CD4-positive, alpha-beta T cell treated with Interferon gamma for 1 hour (primary cell): ENCODE results near the gene SAMD5.
"Not testable (repeated sequence)": the region's sequence is repeated elsewhere in the genome, so short reads cannot be mapped to it uniquely, and the experiment has no call there.

Experiments
- DNase-seq: peaks from one replicate; pipeline ENCODE4 v3.0.0-alpha.2; 2020

Gene SAMD5

DNA sequence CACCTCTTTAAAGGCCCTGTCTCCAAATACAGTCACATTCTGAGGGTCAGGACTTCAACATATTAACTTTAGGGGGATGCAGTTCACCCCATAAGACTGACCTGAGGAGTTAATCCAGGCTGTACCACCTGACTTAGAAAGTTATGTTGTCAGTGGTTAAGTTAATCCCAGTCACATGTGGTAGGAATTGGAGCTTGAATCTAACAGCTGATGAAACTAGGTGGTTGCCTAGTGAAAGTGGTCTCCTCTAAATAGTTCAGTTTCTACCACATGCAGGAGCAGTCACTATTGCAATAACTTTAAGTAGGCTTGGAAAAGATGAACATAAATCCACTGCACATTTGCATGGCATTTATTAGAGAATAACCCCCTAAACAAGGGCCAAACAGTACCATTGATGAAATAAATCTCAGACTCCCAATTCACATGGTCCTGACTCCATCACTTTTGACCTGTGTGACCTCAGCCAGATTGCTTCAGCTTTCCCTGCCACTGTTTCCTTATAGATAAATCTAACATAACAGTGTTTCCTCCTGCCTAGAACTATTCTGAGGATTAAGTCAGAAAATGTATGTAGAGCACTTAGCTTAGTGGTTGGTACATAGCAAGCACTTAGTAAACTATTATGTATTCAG lies 20.1 kb downstream of the SAMD5 start:
- DNase-seq: no peak

DNA sequence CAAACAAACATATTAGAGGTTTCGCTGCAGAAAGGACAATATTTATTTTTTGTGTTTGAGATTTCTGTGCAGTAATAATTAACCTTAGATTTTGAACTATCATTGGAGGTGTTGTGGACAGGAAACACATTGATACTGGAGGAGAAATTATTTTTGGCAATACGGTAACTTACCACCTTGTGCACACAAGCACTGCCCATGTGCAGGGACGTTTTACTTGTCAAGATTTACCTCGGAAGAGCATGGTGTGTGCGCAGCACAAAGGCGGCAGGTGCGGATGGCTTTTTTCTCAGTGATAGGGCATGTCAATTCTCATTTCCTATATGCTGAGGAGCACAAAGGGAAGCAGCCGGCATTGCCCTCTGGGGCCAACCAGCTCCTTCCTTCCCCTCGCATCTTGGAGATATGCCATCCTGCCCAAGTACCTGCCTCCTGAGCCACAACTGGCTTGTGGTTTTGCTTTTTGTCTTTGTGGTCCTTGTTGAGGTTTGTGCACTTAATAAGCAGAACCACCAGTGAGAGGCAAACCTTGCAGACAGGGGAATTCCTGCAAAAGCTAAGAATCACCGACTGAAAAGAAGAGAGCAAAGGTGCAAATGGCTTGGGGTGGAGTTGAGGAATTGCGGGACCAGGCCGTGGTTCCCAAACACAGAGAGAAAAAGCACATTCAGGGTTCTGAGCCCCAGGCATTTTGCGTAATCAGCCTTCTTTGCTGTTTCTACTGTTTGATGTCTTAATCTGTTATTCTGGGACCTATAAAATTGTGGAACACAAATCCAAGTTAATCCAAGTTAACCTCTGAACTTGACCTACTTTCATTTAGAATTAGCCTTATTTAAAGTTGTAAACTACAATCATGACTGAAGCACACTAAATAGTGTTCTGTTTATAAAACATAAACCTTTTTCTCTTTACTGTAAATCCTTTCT lies 21.9 kb downstream of the SAMD5 start:
- DNase-seq: no peak

DNA sequence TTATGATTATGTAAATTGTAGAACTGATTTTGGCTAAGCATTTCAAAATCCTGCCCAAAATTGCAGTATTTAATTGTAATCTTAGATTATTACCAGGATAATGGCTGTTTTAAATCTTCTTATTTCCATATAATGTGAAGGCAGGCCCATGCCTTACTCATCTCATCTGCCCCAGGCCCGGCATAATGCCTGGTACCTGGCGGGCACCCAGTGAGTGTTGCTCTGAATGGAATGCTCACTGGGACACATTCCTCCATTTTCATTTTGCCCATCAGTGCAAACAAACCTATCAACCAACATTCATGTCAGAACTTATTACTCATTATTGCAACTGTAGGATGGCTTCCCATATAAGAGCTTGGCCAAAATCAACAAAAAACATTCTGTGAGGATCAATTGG lies 22.8 kb downstream of the SAMD5 start:
- no peak for DNase-seq

DNA sequence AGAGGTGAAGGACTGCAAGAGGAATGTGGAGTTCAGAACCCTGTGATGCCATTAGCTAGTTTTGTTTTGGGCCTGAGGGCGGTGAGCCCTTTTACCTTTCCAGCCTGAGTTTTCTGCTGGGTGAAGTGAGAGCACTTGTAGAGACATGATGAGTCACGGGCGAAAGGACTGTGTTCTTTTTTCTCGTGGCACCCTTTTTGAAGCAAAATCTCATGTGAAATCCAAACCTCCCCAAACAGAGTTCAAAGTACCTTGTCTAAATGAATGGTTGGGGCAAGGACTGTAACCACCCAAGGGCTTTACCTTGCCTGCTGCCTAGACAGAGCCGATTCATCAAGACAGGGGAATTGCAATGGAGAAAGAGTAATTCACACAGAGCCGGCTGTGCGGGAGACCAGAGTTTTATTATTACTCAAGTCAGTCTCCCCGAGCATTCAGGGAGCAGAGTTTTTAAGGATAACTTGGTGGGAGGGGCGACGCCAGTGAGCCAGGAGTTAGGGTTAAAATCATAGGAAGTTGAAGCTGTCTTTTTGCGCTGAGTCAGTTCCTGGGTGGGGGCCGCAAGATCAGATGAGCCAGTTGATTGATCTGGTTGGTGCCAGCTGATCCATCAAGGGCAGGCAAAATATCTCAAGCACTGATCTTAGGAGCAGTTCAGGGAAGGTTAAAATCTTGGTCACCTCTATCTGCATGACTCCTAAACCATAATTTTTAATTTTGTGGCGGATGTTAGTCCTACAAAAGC lies 25.8 kb downstream of the SAMD5 start:
- DNase-seq: no peak

DNA sequence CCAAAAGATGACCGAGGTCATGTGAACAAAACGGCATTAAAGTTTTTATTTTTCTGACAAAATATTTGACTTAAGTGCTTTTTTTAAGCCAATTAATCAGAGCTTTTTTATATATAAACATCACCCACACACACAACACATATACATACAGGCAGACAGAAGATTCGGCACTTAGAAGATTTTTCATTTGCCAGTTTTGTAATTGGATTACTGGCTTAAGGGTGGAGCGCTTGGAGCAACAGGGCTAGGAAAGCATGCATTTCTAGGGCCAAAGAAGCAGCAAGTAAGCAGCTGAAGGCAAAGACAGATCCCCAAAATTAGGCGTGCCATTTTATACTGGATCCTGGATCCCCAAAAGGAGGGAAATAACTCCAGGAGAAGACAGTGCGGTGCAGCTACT lies 30.3 kb downstream of the SAMD5 start:
- DNase-seq: no peak

DNA sequence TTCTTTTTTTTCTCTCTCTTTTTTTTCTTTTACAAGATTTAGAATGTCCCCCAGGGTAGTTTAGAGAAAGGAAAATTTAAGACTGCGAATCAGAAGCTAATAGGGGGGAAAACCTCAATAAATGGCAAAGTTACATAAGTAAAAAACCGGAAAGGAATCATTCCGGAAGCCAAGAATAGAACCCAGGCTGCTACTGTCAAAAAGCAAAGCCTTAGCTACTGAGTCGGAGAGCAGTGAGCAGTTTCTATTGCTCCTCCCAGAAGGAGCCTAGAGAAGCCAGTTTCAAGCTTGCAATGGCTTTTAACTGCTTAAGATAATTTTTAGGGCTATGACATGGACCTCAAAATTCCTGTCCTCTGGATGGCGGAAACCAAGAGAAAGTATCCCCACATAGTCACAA lies 31.6 kb downstream of the SAMD5 start:
- DNase-seq: no peak

DNA sequence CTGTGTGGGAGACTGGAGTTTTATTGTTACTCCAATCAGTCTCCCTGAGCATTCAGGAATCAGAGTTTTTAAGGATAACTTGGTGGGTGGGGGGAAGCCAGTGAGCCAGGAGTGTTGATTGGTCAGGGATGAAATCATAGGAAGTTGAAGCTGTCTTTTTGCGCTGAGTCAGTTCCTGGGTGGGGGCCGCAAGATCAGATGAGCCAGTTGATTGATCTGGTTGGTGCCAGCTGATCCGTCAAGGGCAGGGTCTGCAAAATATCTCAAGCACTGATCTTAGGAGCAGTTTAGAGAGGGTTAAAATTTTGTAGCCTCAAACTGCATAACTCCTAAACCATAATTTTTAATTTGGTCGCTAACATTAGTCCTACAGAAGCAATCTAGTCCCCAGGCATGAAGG lies 33.9 kb downstream of the SAMD5 start:
- DNase-seq: not testable (repeated sequence)

DNA sequence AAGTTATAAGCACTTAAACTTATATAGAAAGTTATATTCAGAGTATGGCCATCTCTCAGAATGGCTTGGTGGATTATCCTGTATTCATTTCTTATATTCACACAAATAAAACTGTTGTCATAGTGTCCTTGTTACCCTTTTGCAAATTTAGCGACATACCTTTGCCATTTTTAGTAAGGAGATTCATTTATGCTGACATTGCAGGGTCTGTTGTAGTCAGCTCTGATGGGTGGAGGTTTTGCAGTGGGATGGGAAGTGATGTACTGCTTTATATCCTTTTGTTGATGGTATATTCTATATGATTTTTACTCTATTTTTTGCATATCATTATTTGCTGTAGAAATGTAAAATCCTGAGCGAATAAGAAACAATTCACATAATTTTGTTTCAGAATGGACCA lies 35.9 kb downstream of the SAMD5 start:
- DNase-seq: no peak

DNA sequence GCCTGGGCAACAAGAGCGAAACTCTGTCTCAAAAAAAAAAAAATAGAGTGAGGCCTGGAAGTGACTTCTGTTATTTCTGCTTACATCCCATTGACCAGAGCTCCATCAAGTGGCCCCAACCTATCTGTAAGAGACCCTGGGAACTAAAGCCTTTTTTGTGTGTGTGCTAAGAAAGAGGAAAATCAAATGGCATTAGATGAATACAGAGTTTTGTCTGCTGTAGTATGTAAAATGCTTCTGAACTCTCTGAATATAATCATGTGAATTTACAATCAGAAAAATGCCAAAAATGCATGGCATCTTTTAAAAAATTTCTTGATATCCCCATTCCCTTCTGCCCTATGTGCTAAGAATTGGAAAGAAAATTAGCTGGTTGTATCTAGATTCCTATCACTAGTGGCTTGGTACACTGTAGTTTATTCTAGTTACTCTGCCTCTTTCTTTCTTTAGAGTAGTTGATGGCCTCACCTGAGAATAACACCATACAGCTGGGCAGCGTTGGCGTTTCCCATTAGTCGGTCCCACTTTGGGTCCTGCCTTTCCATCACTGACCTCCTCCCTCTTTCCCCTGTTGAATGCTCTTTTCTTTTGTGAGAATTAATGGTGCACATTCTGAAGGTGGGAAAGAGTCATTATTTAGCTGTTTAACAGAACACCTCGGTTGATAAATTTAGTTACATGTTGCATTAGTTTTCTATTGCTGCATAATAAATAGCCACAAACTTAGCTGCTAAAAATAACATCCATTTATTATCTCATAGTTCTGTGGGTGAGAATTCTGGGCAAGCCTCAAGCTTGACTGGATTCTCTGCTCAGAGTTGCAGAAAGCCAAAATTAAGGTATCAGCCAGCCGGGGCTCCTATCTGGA lies 38.2 kb downstream of the SAMD5 start:
- DNase-seq: no peak

DNA sequence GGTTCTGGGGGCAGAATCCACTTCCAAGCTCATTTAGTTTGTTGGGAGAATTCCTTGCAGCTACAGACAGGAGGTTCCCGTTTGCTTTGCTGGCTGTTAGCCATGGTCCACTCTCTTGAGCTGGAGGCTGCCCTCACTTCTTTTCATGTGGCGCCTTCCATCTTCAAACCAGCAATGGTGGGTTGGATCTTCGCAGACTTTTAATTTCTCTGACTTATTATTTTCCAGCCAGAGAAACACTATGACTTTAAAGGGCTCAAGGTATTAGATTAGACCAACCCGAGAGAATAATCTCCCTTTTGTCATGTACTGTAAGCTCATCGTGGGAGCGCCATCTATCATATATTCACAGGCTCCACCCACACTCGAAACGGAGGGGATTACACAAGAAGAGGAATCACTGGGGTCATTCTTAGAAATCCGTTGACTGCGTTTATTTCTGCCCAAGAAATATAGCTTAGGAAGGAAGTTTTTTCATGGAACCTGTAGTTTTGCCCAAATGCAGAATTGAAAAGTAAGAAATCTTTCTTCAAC lies 38.9 kb downstream of the SAMD5 start:
- no peak for DNase-seq

DNA sequence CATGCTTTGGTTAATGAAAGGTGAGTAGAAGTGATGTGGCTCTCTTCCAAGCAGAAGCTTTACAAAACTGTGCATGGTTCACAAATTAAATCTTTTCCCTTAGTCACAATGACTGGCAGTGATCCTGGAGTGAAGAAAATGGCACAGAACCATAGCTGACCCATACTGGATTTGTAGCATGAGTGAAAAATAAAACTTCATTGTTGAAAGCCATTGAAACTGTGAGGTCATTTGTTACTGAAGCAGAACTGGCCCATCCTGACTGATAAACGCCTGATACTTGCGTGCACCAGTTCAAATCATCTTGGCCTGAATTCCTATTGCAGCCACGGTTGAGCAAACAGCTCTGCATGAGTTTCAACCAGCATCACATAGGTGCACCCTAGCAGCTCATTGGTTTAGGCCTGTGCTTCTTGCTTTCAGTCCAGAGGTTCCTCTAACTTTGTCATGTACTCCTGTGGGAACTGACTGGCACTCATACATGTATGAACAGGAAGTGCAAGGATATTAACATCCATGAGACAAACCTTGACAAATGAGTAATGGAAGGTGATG lies 40.5 kb downstream of the SAMD5 start:
- no peak for DNase-seq

DNA sequence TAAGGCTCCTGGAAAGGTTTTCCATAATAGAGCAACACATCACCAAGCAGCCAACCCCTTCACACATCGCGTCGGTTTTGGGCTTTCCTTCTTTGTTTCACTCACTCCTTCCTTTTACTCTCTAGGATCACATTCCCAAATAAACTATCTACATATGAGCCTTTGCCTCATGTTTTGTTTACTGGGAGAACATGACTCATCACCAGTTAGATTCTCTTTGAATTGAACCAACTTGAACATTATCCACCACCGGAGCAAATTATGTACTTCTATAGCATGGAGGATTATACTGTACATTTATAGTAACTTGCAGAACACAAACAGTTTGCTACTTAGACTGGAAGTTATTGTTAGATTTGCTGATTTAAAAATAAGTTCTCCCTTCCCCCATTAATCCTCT lies 41.0 kb downstream of the SAMD5 start:
- no peak for DNase-seq

DNA sequence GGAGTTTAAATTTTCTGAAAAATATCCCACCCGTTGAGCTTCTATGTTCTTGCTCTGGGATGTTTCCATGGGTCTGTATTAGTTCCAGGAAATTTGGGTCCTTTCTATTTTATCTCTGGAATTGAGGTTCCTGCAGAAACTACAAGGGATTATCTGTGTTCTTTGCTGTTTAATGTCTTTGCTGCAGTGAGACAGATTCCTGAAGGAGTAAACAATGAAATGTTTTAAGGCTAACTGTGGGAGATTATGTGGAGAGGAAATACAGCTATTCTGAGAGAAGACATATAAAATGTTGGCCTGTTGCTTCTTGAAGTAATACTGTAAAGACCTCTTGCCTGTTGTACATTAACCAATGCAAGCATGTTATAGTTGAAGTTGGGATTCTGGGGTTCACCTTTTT lies 43.5 kb downstream of the SAMD5 start:
- DNase-seq: no peak

DNA sequence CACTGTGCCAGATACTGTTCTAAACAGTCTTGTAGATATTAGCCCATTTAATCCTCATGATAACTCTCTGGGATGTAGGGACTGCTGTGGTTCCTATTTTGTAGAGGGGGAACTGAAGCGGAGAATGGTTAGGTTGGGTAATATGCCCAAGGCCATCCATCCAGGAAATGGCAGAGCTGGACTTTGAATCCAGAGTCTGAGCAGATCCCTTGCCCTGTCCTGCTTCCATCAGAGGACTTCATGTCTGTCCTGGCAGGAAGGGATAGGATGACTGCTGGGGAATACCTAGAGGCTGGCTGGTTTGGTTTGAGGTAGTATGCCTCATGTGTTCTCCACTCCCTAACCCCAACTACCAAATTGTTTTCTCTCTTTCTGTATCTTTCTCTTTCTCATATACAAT lies 44.6 kb downstream of the SAMD5 start:
- no peak for DNase-seq

DNA sequence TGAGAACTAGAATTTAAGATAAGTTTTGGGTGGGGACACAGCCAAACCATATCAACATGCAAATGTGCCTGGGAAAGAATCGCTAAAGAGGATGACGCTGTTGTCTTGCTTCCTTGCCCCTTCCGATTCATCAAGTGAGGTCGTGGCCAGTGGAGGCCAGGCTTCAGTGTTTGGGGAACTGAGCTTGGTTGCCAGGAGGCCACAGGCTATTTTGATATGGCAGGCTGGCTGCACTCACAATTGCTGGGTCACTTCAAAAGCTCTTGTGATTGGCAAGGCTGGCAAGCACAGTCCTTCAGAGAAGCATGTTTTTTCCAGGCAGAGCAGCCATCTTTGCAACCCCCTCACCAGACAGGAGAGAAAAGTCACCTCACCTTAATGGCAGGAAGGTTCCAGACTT lies 45.8 kb downstream of the SAMD5 start:
- no peak for DNase-seq

DNA sequence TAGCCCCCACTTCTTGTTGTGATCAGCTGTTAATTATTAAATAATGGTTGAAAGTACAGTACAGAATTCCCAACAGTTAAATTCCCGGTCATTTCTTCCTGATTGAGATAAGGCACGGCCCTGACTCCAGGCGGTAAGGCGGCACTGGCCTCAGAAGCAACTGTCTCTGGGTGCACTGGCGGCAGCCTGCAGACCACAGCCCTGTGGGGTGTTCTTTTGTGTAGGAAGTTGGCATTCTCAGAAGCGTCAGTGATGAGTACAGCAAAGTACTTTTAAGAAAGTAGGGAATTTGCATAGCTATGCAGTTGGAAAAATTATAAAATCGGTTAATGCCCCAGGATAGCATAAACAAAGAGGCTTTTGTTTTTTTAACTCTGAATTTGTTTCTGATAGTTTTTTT lies 50.5 kb downstream of the SAMD5 start:
- DNase-seq: no peak

DNA sequence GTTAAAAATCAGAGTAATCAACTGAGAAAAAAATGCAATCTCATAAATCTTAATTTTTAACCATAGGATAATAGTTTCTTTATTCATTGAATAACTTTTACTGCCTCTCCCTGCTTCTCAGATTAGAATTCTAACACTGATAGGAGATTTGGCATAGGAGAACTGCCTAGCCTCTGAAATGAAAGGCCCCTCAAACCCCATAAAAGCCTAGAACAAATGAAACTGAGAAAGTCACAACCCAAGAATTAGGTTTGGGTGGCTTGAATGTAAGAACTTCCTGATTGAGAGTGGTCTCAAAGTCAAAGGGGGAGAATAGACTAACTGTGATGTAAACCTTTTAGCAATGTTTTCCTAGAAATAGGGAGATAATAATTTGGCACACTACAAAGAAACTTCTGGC lies 52.2 kb downstream of the SAMD5 start:
- no peak for DNase-seq

DNA sequence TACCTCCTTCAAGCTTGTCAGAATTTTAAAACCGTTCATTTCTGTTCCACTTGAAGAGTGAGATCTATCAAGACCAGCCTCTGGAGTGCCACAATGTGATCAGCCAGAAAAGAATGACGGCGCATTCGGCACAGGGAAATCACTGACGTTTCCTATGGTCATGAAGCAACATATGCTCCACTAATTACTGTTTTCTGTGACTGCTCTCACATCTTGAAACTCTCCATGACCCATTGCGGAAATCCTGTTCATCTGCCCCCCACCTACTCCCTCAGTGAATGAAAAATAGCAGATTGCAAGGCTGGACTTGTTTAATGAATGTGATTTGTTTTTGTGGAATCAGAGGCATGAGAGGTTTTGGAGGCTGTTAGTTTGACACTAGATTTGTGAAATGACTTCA lies 53.2 kb downstream of the SAMD5 start:
- DNase-seq: no peak

DNA sequence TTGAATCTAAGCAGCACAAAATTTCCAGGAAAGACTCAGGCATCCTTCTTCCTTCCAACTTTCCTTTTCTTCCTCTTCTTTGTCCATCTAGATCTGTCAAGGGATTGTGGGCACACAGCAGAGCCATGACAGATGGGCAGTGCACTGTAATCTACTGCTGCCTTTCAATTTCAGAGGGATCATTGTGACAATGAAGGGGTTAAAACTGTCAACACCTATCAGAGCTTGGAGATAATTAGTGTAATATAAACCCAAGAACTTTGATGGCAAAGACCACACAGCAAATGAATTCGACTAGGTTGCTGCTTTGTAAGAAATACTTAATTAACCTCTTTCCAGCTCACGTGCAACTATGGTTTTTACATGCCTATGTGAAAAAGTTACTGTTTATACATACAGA lies 55.0 kb downstream of the SAMD5 start:
- no peak for DNase-seq

DNA sequence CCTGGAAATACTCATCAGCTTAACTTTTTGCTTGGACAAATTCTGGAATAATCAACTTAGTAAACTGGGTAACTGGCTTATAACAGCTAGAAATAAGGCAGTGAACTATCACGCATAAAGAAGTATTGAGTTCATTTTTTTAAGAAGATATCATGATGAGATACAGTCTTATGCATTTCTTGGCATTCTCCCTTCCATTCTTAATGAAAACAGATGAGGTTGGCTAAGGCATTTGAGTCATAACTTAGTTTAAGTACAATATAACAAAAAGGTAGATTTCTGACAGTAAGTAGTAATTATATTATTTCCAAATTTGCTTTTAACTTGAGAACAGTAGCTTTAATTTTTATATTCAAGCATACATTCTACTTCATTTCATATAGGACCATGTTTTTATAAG lies 56.1 kb downstream of the SAMD5 start:
- DNase-seq: no peak

DNA sequence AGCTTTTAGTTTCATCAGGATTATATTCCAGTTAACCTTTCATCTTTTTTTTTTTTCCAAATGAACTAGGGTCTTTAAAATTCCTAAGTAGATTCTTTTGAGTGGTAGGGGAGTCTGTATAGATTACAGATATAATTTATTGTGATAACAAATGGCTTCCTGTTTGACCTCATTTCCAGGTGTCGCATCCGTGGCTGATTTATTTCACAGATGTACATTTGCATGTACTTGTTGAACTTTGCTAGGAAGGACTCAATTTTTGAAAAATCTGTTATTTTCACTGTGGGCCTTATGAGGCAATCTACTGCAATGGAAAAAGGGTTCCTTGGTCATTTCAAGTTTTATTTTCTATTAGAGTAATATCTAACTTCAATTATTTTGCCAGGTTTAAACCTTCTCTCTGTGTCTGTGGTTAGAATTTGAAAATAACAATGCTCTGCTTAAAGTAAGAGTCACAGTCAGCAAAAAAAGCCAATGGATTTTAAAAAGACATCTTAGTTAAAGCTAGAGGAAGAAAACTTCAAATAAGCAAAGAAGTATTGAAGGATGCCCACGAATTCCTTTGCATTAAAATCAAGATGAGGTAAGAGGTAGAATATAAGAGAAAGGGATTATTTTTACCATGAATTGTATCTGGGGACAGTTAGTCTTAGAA lies 57.9 kb downstream of the SAMD5 start:
- no peak for DNase-seq
